HG03280 (cell line): ENCODE measurements around the gene KRI1.

Experiments used
- ATAC-seq: cut with Tn5 transposase; IDR thresholded peaks from one replicate; pipeline ENCODE4 v1.9.1; 2021; ENCODE audit warnings: mild to moderate bottlenecking, moderate library complexity; ENCODE audit not compliant: unreplicated experiment

KRI1 gene

DNA sequence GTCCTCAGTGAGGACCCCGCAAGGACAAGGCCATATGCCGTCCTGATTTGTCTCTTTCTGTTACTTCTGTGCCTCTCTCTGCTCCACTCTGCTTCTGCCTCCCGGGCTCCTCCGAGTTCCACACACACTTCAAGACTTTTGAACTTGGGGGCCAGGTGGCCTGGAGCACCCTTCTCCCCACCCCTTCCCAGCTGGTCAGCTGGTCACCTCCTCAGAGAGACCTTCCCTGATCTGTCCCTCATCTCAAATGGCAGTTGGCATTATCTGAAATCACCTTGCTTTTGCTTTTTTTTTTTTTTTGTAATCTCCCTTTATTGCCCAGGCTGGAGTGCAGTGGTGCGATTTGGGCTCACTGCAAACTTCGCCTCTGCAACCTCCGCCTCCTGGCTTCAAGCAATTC is 46.4 kb downstream of the KRI1 start:
- no peak for ATAC-seq

DNA sequence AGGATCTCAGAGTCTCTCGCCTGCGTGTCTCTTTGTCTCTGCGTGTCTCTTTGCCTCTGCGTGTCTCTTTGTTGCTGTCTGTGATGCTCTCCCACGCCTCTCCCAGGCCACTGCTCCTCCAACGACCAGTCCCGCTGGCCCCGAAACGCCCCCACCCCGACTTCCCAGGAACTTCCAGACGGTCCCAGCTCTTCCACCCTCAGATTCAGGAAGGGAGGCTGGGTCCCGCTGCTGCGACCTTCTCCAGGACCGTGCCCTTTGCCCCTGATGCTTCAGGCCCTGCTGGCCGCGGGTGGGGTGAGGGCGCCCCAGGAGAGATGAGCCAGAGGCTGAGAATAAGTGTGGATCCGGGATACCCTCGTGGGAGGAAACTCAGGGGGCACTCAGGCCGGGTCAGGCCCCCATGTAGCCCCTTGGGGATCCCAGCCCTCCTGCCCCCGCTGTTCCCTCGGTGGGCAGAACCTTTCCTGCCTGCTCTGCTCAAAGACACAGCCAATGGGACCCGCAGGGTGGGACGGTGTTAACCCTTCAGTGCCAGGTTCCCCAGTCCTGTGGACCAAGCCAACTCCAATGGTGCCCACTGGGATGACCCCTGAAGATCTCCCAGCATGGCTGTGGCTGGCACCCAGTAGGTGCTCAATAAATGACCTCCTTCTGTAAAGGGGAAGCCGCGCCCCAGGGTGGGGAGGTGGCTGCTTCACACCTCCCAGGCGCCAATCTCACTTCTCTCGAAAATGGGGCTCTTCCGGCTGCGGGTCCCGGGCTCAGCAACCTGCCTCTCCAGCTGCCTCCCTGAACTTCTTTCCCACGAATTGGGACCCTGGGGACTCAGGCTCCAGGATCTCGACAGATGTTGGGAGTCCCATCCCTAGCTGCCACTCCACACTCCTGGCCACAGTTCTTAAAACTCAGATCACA is 47.1 kb downstream of the KRI1 start:
- ATAC-seq, result no peak

DNA sequence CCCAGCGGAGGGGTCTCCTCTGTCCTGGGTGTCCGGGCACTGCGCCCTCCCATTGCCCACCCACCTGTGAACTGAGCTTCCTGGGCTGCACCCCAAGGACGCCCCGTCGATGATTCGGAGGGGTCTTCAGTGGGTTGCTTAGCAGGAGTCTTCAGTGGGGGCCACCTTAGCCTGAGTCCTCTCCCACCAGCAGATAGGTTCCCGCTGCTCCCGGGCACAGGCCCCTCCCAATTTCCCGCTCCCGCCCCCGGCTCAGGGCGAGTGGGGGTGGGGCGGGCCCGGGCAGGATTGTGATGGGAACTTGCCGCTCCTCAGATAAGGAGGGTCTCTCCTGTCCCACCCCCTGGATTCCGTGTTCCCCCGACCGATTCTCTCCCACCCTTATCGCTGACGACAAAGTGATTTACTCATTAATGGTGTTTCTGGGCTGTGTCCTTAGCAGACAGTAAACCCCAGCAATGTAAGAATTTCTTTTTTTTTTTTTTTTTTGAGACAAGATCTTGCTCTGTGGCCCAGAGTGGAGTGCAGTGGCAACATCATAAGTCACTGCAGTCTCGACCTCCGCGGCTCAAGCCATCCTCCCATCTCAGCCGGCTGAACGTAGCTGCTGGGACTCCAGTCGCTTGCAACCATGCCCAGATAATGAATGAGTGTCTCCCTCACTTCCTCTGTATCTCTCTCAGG is 47.9 kb downstream of the KRI1 start:
- no peak for ATAC-seq

DNA sequence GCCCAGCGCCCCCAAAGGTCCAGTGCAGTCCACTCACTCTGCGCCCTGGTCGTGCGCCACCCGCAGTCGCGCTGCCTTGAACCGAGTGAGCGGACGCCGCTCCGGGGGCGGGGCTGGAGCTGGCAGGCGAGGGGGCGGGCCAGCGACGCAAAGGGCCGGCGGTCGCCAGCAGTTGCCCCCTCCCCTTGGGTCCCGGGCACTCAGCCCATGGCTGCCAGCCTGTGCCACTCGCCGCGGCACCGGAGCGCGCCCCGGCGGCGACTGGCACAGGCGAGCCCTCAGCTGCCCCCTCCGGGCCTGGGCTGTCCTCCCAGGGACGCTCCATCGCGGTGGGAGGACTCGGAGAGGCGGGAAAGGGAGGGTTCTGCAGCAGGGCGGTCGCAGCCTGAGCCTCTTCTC is 48.5 kb downstream of the KRI1 start, which contains the start of gene S1PR5:
TSS of gene S1PR5 (minus strand) at position 87 of the 399 bp plus-strand sequence. CDS start 2,436 bp downstream, outside the sequence.
- no peak for ATAC-seq

DNA sequence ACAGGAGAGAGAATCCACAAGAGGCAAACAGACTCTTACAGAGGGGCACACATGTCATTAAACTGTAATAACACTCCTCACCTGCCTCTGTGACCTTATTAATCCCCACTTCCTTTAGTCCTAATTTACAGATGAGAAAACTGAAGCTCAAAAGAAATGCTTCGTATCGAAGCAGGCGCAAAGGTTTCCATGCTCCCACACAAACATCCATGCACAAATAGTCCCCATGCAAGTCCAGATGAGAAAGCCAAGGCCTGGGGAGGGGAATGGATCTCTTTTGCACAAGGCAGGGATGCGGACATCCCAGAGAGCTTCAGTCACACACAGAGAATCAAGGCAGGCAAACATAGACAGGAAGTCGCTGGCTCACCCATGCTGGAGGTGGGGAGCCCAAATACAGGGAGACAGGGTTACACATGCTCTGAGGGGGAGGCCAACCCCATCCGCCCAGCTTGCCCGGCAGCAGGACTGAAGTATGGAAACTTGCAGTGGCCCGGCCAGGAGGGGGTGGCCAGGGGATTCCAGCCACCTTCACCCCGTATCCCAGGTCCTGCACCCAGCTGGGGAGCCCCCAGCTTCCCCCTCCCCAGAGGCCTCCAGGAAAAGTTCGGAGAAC is 49.0 kb downstream of the KRI1 start:
- ATAC-seq, result no peak

DNA sequence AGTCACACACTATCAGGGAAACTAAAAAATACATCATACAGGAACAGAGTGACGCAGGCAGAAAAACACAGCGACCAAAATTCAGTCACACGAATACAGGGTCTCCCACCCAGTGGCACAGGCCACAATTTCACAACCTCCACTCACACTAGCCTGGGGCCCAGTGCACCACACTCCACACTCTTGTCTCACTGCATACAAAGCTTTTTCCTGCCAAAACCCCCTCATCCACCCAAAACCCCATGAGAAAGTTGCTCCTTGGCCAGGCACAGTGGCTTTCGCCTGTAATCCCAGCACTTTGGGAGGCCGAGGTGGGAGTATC is 49.8 kb downstream of the KRI1 start:
- no peak for ATAC-seq

DNA sequence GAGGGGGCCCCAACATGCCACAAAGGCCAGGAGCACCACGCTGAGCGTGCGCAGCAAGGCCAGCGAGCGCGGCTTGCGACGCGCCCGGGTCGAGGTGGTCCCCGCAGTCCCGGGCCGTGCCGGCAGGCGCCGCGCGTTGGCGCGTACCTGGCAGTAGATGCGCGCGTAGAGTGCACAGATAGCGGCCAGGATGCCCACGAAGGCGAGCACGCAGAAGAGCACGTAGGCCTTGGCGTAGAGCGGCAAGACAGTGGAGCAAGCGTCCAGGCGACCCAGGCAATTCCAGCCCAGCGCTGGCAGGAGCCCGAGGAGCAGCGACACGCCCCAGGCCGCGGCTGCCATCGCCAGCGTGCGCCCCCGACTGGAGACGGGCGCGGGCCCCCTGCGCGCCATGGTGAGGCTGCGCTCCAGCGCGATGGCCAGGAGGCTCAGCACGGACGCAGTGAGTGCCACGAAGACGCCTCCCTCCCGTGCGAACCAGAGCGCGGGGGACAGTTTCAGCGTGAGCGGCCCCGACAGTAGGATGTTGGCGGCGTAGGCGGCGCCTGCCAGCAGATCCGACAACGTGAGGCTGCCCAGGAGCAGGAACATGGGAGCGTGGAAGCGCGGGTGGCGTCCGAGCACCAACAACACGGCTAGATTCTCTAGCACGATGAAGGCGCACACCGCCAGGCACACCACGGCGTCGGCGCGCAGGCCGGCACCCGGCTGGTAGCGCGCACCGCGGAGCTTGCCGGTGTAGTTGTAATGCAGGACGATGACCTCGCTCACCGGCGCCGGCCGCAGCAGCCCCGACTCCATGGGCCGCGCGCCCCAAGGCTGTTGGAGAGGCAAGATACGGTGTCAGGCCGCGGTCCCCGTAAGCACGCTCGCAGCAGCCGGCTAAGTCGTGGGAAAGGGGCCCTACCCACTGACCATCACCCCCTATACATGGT is 51.3 kb downstream of the KRI1 start:
- ATAC-seq, result no peak

DNA sequence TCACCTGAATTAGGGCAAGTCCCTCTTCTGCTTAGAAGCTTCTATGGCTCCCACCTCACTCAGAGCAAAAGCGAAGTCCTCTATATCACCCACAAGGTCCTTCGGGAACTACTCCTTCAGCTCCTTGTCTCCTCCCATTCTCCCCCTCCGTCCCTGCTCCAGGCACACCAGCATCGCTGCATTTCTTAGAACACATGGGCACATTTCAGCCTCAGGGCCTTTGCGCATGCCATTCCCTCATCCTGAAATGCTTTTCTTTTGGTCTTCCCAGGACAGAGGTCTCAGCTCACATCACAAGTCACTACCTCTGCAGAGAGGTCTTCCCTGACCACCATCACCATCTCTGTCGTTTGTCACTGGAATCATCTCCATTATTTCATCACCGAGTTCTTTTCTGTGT is 52.6 kb downstream of the KRI1 start:
- no peak for ATAC-seq

DNA sequence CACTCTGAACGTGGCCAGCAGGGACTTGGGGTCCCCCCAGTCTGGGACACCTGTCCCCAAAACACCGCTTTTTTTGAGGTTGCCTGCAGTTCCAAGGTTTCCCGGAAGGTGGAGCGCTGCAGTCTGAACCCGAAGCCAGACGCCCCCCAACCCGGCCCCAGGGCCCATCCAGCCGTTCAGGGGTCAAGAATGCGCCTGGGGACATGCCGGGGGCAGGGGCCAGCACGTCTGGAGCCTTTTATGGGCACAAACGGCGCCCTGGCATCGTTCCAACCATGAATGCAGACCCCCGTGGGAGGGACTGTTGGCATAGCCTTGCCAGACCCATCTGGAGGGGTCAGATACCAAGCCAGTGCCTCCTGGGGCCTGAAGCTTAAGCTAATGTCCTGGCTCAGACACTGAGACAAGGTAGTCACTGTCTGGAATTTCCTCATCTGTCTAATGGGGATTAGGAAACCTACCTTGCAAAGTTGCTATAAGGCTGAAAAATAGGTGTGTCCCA is 55.5 kb downstream of the KRI1 start:
- ATAC-seq, result no peak

DNA sequence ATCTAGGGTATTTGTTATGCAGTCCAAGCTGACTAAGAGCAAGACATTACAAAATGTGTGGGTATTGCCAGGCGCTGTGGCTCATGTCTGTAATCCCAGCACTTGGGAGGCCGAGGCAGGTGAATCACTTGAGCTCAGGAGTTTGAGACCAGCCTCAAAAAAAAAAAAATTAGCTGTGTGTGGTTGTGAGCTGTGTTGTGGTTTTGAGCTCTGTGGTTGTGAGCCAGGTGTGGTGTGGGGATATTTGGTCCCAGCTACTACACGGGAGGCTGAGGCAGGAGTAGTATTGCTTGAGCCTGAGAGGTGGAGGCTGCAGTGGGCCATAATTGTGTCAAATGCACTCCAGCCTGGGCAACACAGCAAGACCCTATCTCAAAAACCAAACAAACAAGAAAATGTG is 57.1 kb downstream of the KRI1 start:
- no peak for ATAC-seq

DNA sequence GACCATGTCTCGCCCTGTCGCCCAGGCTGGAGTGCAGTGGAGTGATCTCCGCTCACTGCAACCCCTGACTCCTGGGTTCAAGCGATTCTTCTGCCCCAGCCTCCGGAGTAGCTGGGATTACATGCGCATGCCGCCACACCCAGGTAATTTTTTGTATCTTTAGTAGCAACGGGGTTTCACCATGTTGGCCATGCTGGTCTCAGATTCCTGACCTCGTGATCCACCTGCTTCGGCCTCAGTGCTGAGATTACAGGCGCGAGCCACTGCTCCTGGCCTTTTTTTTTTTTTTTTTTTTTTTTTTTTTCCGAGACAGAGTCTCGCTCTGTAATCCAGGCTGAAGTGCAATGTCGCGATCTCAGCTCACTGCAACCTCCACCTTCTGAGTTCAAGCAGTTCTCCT is 57.8 kb downstream of the KRI1 start:
- ATAC-seq, result no peak

DNA sequence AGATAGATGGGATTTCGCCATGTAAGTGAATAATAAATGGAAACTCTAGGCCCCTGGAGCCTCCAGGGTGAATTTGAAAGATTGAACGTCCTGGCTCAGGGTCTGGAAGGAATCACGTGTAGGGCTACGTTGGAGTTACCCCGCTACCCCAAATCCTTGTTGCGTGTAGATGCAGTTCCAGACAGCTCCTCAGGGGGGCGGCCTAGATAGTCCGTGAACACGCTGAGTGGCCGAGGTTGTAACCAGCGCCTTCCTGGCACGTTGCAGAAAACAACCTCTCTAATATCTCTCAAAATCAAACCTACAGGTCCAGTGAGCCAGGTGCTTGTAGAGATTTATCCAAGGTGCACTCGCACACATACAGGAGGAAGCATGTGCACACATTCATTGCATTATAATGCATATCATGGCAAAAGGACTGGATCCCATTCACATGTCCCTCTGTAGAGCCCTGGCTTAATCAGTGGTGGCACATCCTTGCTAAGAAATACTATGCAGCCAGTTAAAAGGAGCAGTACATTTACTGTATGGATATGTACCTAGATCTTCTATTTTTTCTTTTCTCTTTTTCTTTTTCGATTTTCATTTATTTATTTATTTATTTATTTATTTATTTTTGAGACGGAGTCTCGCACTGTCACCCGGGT is 60.1 kb downstream of the KRI1 start:
- ATAC-seq, result no peak
